Gastroesophageal sphincter (tissue), 4 donors: ENCODE data around the gene CHD5. TPM values are rescaled to one million over a fixed set of nuclear protein-coding genes. Genes with fewer than 3 reads are reported as not detected.

Experiments
- ATAC-seq: fragments of 150-250 bp; one replicate; pipeline ENCODE4 v1.9.1; 2016; ENCODE audit warnings: mild to moderate bottlenecking, moderate library complexity
- H3K27ac ChIP-seq, 4 donors: fragments of 200-600 bp; sonication (generic) in 3 of 4; 1 replicate in 3 of 4; 2 replicates in 1 of 4; pipeline ENCODE4 v1.5.1; 2016 to 2019
- H3K27me3 ChIP-seq: fragments of 200-600 bp; sonication (generic); one replicate; pipeline ENCODE4 v1.5.1; 2019
- H3K36me3 ChIP-seq, 2 donors: fragments of 200-600 bp; sonication (generic); one replicate each; pipeline ENCODE4 v1.5.1; 2019; ENCODE audit warnings: control low read depth in 1 of 2
- H3K4me1 ChIP-seq, 3 donors: fragments of 200-600 bp; sonication (generic); 1 replicate in 2 of 3; 2 replicates in 1 of 3; pipeline ENCODE4 v1.5.1; 2016 to 2019; ENCODE audit warnings: control low read depth in 2 of 3
- H3K4me3 ChIP-seq, 2 donors: fragments of 200-600 bp; sonication (generic); one replicate each; pipeline ENCODE4 v1.5.1; 2019; ENCODE audit warnings: mild to moderate bottlenecking in 1 of 2, moderate library complexity in 1 of 2
- H3K9me3 ChIP-seq, 3 donors: fragments of 200-600 bp; sonication (generic); one replicate each; pipeline ENCODE4 v1.5.1; 2017 to 2019; ENCODE audit warnings: control low read depth in 2 of 3
- CTCF ChIP-seq, 4 experiments: fragments of 200-600 bp in 2 of 4; fragments of 450-650 bp in 2 of 4; sonication (generic) in 1 of 4; IDR thresholded peaks; one replicate each; pipeline ENCODE4 v1.5.1; 2017 to 2019; ENCODE audit warnings: antibody characterized with exemption in 4 of 4, mild to moderate bottlenecking in 2 of 4, moderate library complexity in 2 of 4
- EP300 ChIP-seq: sonication (generic); formaldehyde crosslinking; IDR thresholded peaks from one replicate; pipeline ENCODE4 v1.6.1; 2017; ENCODE audit warnings: antibody characterized with exemption, mild to moderate bottlenecking
- POLR2A ChIP-seq, 2 donors: fragments of 450-650 bp; IDR thresholded peaks; one replicate each; pipeline ENCODE4 v1.6.1; 2017; ENCODE audit warnings: antibody characterized with exemption in 2 of 2, mild to moderate bottlenecking in 2 of 2, moderate library complexity in 1 of 2
- POLR2AphosphoS5 ChIP-seq: sonication (generic); formaldehyde crosslinking; IDR thresholded peaks from one replicate; pipeline ENCODE4 v1.6.1; 2017; ENCODE audit warnings: antibody characterized with exemption
- WGBS, 2 donors: methylation state at CpG; one replicate each; pipeline ENCODE4 v1.1.5; 2018; ENCODE audit warnings: low coverage in 1 of 2; 5-methylcytosine and 5-hydroxymethylcytosine counted together
- total RNA-seq, 4 donors: library from RNA; depleted of rRNA; stranded (reverse); fragments of >200 nt; gene quantifications; one replicate each; pipeline ENCODE4 v1.1.0, GENCODE V29; 2016

The CHD5 gene
- total RNA-seq, 4 donors from 2014 or later = 4.4 to 34.9 (median 9.2) TPM

- H3K27me3 ChIP-seq = peaks cover 62% of the 10 kb centered on the region
- no peak for ATAC-seq
- no peaks in the 10 kb centered on the region for H3K36me3 ChIP-seq
- no peak overlapping the region for H3K4me3 ChIP-seq
- TF ChIP-seq CTCF (IDR thresholded peaks at IDR 0.05) = no peak
- TF ChIP-seq POLR2AphosphoS5 = no peak
- TF ChIP-seq EP300 = no peak
- TF ChIP-seq POLR2A (IDR thresholded peaks at IDR 0.05) = no peak
- H3K4me1 ChIP-seq = no peaks in the 10 kb centered on the region
- no peaks in the 10 kb centered on the region for H3K9me3 ChIP-seq
- 36 to 68% methylated on average over 4 to 5 of the region's 10 CpGs for WGBS, 2 donors
- H3K27ac ChIP-seq = no peak overlapping the region
Observed at GRCh38 chr1:6166221-6166620, 13.9 kb downstream of the CHD5 start.

- Histone ChIP-seq H3K4me1 (no peaks in the 10 kb centered on the region), H3K4me3 (no peak overlapping the region), H3K9me3 (no peaks in the 10 kb centered on the region), H3K36me3 (no peaks in the 10 kb centered on the region), H3K27me3 (peaks cover 62% of the 10 kb centered on the region), H3K27ac (no peak overlapping the region)
- WGBS, 2 donors = no CpG with 5 or more reads among the region's 12 CpGs
- TF ChIP-seq EP300 (no peak), CTCF (IDR thresholded peaks at IDR 0.05) (no peak), POLR2AphosphoS5 (no peak), POLR2A (IDR thresholded peaks at IDR 0.05) (no peak)
- no peak for ATAC-seq
Observed at GRCh38 chr1:6165441-6165985, 14.6 kb downstream of the CHD5 start.

- no peaks in the 10 kb centered on the region for H3K4me1 ChIP-seq
- H3K36me3 ChIP-seq = no peaks in the 10 kb centered on the region
- no peaks in the 10 kb centered on the region for H3K9me3 ChIP-seq
- ATAC-seq = no peak
- peaks cover 61% of the 10 kb centered on the region for H3K27me3 ChIP-seq
- no peak overlapping the region for H3K4me3 ChIP-seq
- 82% methylated on average over 4 of the region's 7 CpGs; no CpG with 5 or more reads in 1 of the 2 donors for WGBS, 2 donors
- no peak overlapping the region for H3K27ac ChIP-seq
- TF ChIP-seq CTCF (IDR thresholded peaks at IDR 0.05) (no peak), EP300 (no peak), POLR2A (IDR thresholded peaks at IDR 0.05) (no peak), POLR2AphosphoS5 (no peak)
Observed at GRCh38 chr1:6165027-6165426, 15.1 kb downstream of the CHD5 start.

DNA sequence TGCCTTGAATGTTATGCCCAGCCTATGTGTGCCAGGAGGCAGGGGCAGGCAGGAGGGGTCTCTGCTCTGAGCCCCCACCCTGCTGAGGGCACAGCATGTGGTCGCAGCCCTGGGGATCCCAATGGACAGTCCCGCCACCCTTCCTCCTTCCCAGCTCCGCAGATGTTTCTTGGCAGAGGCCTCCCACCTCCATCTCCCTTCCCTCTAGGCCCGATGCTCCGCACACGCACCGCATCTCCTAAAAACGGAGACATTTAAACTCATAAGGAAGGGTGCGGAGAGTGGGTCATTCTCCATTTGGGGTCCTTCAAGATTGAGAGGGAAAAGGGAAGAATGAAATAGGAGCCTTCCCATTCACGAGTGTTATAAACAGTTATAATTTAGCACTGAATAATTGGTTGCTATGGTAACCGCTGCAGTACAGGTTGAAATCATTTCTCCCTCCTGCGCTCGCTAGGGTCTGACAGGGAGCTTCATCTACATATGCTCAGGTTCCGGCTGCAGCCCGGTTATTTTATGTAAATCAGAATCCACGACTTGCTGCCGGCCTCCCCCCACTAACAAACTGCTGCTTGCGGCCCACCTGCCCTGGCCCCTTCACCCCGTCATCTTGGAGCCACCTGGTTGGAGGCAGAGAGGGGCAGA lies 16.0 kb downstream of the CHD5 start:
- Histone ChIP-seq H3K4me1 (no peaks in the 10 kb centered on the region), H3K27ac (no peak overlapping the region), H3K27me3 (peaks cover 58% of the 10 kb centered on the region), H3K36me3 (no peaks in the 10 kb centered on the region), H3K9me3 (no peaks in the 10 kb centered on the region), H3K4me3 (no peak overlapping the region)
- TF ChIP-seq EP300 (no peak), CTCF (IDR thresholded peaks at IDR 0.05) (no peak), POLR2AphosphoS5 (no peak), POLR2A (IDR thresholded peaks at IDR 0.05) (no peak)
- 47 to 48% methylated on average over 9 to 14 of the region's 19 CpGs for WGBS, 2 donors
- ATAC-seq = no peak
